SU-DHL-6 (cell line): Measurements from ENCODE around the gene UPP1.

ENCODE experiments used
- H2AFZ ChIP-seq: fragments of 200-600 bp; sonication (generic); 2 replicates; pipeline ENCODE4 v1.6.1; 2014; ENCODE audit warnings: low read depth, mild to moderate bottlenecking, moderate library complexity, mixed read lengths, antibody characterized with exemption, low read length; ENCODE audit not compliant: severe bottlenecking
- H3F3A ChIP-seq: fragments of 200-600 bp; shearing (Covaris generic); 2 replicates; pipeline ENCODE4 v1.6.0; 2016; ENCODE audit warnings: antibody characterized with exemption, mild to moderate bottlenecking; ENCODE audit not compliant: insufficient read depth
- H3K27ac ChIP-seq: fragments of 200-600 bp; sonication (generic); 2 replicates; pipeline ENCODE4 v1.5.1; 2016; ENCODE audit warnings: low read depth, mild to moderate bottlenecking, low read length, moderate library complexity, mixed read lengths
- H3K27me3 ChIP-seq: fragments of 200-600 bp; sonication (generic), shearing (Covaris generic); 2 replicates; pipeline ENCODE4 v1.6.0; 2014; ENCODE audit warnings: mild to moderate bottlenecking, low read length
- H3K36me3 ChIP-seq: fragments of 200-600 bp; sonication (generic); 2 replicates; pipeline ENCODE4 v1.6.1; 2014; ENCODE audit warnings: mild to moderate bottlenecking, low read length, mixed read lengths
- H3K4me2 ChIP-seq: fragments of 300-600, 200-600 bp; shearing (Covaris generic), sonication (generic); 2 replicates; pipeline ENCODE4 v1.6.0; 2014; ENCODE audit warnings: low read length, low read depth, mild to moderate bottlenecking; ENCODE audit not compliant: poor library complexity, severe bottlenecking
- H3K4me3 ChIP-seq: fragments of 200-600 bp; sonication (generic); 2 replicates; pipeline ENCODE4 v1.5.1; 2014; ENCODE audit warnings: antibody characterized with exemption, low read length, mild to moderate bottlenecking, mixed read lengths; ENCODE audit not compliant: insufficient read depth, poor library complexity, severe bottlenecking
- H3K79me2 ChIP-seq: fragments of 200-600 bp; sonication (generic); 2 replicates; pipeline ENCODE4 v1.6.1; 2014; ENCODE audit warnings: mild to moderate bottlenecking, low read length, moderate library complexity; ENCODE audit not compliant: insufficient read depth
- H3K9ac ChIP-seq: fragments of 200-600 bp; sonication (generic); 2 replicates; pipeline ENCODE4 v1.7.0; 2014; ENCODE audit warnings: mild to moderate bottlenecking, low read length
- H3K9me2 ChIP-seq: fragments of 200-600 bp; sonication (generic); replicated peaks from 2 replicates; pipeline ENCODE4 v1.6.1; 2014; ENCODE audit warnings: low read length; ENCODE audit not compliant: insufficient read depth
- H3K9me3 ChIP-seq: fragments of 200-600 bp; sonication (generic); 2 replicates; pipeline ENCODE4 v1.6.1; 2014; ENCODE audit warnings: low read length, mixed read lengths; ENCODE audit not compliant: insufficient read depth
- H4K20me1 ChIP-seq: fragments of 200-600 bp; sonication (generic); 2 replicates; pipeline ENCODE4 v1.6.1; 2014; ENCODE audit warnings: low read depth, mild to moderate bottlenecking, antibody characterized with exemption, low read length, moderate library complexity, mixed read lengths
- CTCF ChIP-seq: fragments of 200-600 bp; sonication (generic); IDR thresholded peaks from one replicate; pipeline ENCODE4 v1.5.1; 2017; ENCODE audit warnings: antibody characterized with exemption, mild to moderate bottlenecking, low read length, moderate library complexity; ENCODE audit not compliant: insufficient read depth, poor library complexity, severe bottlenecking
- EZH2phosphoT487 ChIP-seq: fragments of 200-600 bp; sonication (generic), shearing (Covaris generic); conservative IDR thresholded peaks from 2 replicates; pipeline ENCODE4 v1.6.1; 2018; ENCODE audit warnings: mild to moderate bottlenecking, antibody characterized with exemption, low read length, moderate library complexity, mixed read lengths

UPP1 gene

GRCh38 chr7:48046458-48046857, 42.6 kb upstream of the UPP1 start:
- H3K9ac ChIP-seq, result no peak overlapping the region
- no peaks in the 10 kb centered on the region for H3K79me2 ChIP-seq
- no peaks in the 10 kb centered on the region for H3K9me3 ChIP-seq
- H3K36me3 ChIP-seq, result no peaks in the 10 kb centered on the region
- no peak for TF ChIP-seq CTCF
- TF ChIP-seq EZH2phosphoT487, result no peak
- no peaks in the 10 kb centered on the region for H3F3A ChIP-seq
- no peak overlapping the region for H3K4me3 ChIP-seq
- H3K27me3 ChIP-seq, result no peaks in the 10 kb centered on the region
- no peak overlapping the region for H3K27ac ChIP-seq
- no peaks in the 10 kb centered on the region for H3K9me2 ChIP-seq
- no peak overlapping the region for H2AFZ ChIP-seq
- no peaks in the 10 kb centered on the region for H4K20me1 ChIP-seq
- peak overlapping the region; percentile 8 for H3K4me2 ChIP-seq

- TF ChIP-seq CTCF (no peak), EZH2phosphoT487 (no peak)
- Histone ChIP-seq H4K20me1 (no peaks in the 10 kb centered on the region), H3K4me2 (no peak overlapping the region), H2AFZ (no peak overlapping the region), H3K36me3 (no peaks in the 10 kb centered on the region), H3K9ac (no peak overlapping the region), H3K27ac (no peak overlapping the region), H3K9me3 (no peaks in the 10 kb centered on the region), H3K27me3 (no peaks in the 10 kb centered on the region), H3K79me2 (no peaks in the 10 kb centered on the region), H3F3A (no peaks in the 10 kb centered on the region), H3K9me2 (no peaks in the 10 kb centered on the region), H3K4me3 (no peak overlapping the region)
These were observed 41.0 kb upstream of the UPP1 start for GRCh38 chr7:48048113-48048512.

GRCh38 chr7:48049850-48050249, 39.2 kb upstream of the UPP1 start:
- Histone ChIP-seq H3K9ac (no peak overlapping the region), H3K79me2 (no peaks in the 10 kb centered on the region), H3K4me3 (no peak overlapping the region), H3K27me3 (no peaks in the 10 kb centered on the region), H2AFZ (no peak overlapping the region), H3F3A (no peaks in the 10 kb centered on the region), H3K36me3 (no peaks in the 10 kb centered on the region), H4K20me1 (no peaks in the 10 kb centered on the region), H3K9me2 (no peaks in the 10 kb centered on the region), H3K9me3 (no peaks in the 10 kb centered on the region), H3K27ac (no peak overlapping the region), H3K4me2 (no peak overlapping the region)
- TF ChIP-seq EZH2phosphoT487 (no peak), CTCF (no peak)

DNA sequence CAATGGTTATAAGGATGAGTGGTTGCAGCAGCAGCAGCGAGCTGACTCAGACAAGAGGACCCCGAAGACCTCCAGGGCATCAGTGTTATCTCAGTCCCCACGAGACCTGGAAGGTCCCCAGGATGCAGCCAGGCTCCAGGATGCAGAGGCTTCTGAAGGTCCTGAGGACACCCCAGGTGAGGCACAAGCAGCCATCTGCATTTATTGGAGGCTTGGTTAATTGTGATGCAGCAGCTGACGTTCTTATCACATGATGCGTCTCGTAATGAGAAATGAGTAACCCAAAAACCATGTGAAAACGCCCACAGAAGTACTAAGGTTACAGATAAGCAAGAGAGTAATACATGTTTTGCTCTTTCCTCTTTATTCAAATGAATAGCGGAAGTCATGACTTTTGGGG, 36.3 kb upstream of the UPP1 start:
- no peaks in the 10 kb centered on the region for H3K79me2 ChIP-seq
- H3K4me2 ChIP-seq, result no peak overlapping the region
- no peak overlapping the region for H2AFZ ChIP-seq

More for the DNA sequence above, 36.3 kb upstream of the UPP1 start:
- TF ChIP-seq CTCF (no peak), EZH2phosphoT487 (no peak)
- Histone ChIP-seq H3K27me3 (no peaks in the 10 kb centered on the region), H3K9ac (no peak overlapping the region), H3F3A (no peaks in the 10 kb centered on the region), H3K9me3 (no peaks in the 10 kb centered on the region), H3K36me3 (no peaks in the 10 kb centered on the region), H3K9me2 (no peaks in the 10 kb centered on the region), H3K27ac (no peak overlapping the region), H4K20me1 (no peaks in the 10 kb centered on the region), H3K4me3 (no peak overlapping the region)
